Measurements from ENCODE around the gene SCN5A.
A peak's percentile ranks its signal among the peaks of the same experiment; 100 is the strongest.

SCN5A gene

DNA sequence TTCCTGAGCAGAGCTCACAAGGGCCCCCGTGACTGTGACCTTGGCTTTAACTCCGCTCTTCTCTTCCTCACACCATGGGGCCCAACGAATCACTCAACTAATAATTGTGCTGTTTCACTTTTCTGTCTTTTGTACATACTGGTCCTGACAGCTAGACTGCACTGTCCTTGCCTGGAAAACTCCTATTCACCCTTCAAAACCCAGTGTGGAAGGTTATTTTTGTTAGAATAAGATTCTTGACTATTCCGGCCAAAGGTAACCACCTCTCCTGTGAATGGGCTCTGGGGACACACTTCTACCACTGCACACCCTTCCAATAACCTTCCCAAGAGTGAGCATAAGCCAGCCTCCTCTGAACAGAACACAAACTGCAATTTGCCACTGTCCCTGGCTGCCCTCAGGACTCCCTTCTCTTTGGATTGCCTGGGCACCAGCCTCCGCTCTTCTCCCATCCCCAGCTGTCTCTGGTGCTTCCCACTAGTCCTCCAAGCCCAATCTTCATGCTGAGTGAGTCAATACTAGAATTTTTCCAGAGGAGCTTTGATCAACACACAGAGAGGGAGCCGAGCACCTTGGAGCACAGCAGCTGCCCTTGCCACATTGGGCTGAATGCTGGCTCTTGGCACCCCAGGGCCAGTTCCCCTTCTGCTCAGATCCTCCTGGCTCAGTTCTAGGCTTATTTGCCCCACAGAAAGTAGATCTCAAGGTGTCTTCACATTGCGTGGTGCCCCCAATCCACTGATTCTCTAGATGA is 2.1 kb downstream of the SCN5A start:
- CTCF ChIA-PET, result interaction anchor here (0.6 to 4.3 kb wide), 18 partner anchors 8 to 383 kb away, joined by 3 to 38 read pairs (median 4); no protein-coding TSS in a partner anchor

DNA sequence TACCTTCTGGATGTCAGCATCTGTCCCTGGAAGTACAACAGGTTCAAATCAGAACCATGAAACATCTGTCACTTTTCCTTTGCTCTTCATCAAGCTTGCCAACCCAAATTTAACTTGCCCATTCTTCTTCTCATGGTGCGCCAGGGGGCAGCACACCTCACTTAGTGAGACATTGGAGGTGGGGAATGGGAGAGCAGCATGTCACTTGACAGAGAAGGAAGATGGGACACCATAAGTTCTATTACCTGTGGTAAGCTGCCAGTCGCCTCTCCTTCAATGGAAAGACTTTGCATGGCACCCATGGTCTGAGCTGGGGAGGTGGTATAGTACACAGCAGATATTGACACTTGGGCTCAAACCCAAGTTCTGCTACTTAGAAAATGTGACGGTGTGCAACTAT is 2.9 kb downstream of the SCN5A start:
- no peak overlapping the region for H3K4me3 ChIP-seq (ENCODE audit: control insufficient read depth in 1 of 7, extremely low read depth in 1 of 7, insufficient read depth in 4 of 7, low read depth in 2 of 7, low read length in 6 of 7)
- H3K27me3 ChIP-seq (replicated peaks in 2 of 5; ENCODE audit: control insufficient read depth in 4 of 5, insufficient read depth in 5 of 5, low read length in 4 of 5), result peaks cover 4 to 43% (median 31%) of the 10 kb centered on the region in 5 experiments
- no peaks in the 10 kb centered on the region for H3K36me3 ChIP-seq (ENCODE audit: control insufficient read depth in 4 of 4, insufficient read depth in 4 of 4, low read length in 3 of 4)
- H3K4me1 ChIP-seq (ENCODE audit: control extremely low read depth in 1 of 4, control insufficient read depth in 4 of 4, insufficient read depth in 4 of 4, low read length in 3 of 4), result peaks cover 0 to 19% (median 16%) of the 10 kb centered on the region in 4 experiments
- H3K27ac ChIP-seq (ENCODE audit: insufficient read depth in 1 of 2, low read depth in 1 of 2, low read length in 2 of 2, poor library complexity in 1 of 2, severe bottlenecking in 2 of 2), result no peak overlapping the region
- DNase-seq, result peak; percentile 59 to 77 (median 72)
- CTCF ChIA-PET, result interaction anchor here (0.6 to 4.3 kb wide), 18 partner anchors 9 to 384 kb away, joined by 3 to 38 read pairs (median 4); no protein-coding TSS in a partner anchor
- H3K9me3 ChIP-seq (ENCODE audit: control extremely low read depth in 1 of 5, control insufficient read depth in 4 of 5, insufficient read depth in 2 of 5, low read depth in 1 of 5, low read length in 4 of 5), result no peaks in the 10 kb centered on the region
- 90% methylated on average over 2 of the region's 3 CpGs for WGBS (ENCODE audit: insufficient coverage)
- POLR2A ChIA-PET, result no interaction called here

More for the DNA sequence above, 2.1 kb downstream of the SCN5A start:
- POLR2A ChIA-PET, result no interaction called here
- Histone ChIP-seq H3K4me1 (ENCODE audit: control extremely low read depth in 1 of 4, control insufficient read depth in 4 of 4, insufficient read depth in 4 of 4, low read length in 3 of 4) (peaks cover 0 to 19% (median 16%) of the 10 kb centered on the region in 4 experiments), H3K36me3 (ENCODE audit: control insufficient read depth in 4 of 4, insufficient read depth in 4 of 4, low read length in 3 of 4) (no peaks in the 10 kb centered on the region), H3K9me3 (ENCODE audit: control extremely low read depth in 1 of 5, control insufficient read depth in 4 of 5, insufficient read depth in 2 of 5, low read depth in 1 of 5, low read length in 4 of 5) (no peaks in the 10 kb centered on the region), H3K27me3 (replicated peaks in 2 of 5; ENCODE audit: control insufficient read depth in 4 of 5, insufficient read depth in 5 of 5, low read length in 4 of 5) (peaks cover 4 to 44% (median 32%) of the 10 kb centered on the region in 5 experiments), H3K27ac (ENCODE audit: insufficient read depth in 1 of 2, low read depth in 1 of 2, low read length in 2 of 2, poor library complexity in 1 of 2, severe bottlenecking in 2 of 2) (no peak overlapping the region), H3K4me3 (ENCODE audit: control insufficient read depth in 1 of 7, extremely low read depth in 1 of 7, insufficient read depth in 4 of 7, low read depth in 2 of 7, low read length in 6 of 7) (no peak overlapping the region)
- DNase-seq, result no peak
- 94% methylated on average over 3 of the region's 7 CpGs for WGBS (ENCODE audit: insufficient coverage)

DNA sequence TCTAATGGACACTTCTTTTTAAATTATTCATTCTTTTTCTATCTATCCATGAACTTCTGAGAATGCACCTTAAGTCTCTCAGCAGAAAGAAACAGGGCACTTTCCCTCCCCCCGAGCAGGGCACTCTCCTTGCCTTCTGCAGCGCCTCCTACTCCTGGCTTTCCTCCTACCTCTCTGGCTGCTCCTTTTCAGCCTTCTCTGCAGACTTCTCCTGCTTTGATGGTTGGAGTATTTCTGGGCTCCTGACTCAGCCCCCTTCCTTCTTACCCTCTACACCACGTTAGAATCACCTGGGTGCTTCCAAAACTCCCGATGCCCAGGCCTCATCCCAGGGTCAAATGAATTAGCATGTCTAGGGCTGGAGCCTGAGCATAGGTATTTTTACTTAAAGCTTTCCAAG is 3.4 kb downstream of the SCN5A start:
- POLR2A ChIA-PET, result no interaction called here
- CTCF ChIA-PET, result interaction anchor here (0.6 to 4.3 kb wide), 13 partner anchors 10 to 384 kb away, joined by 3 to 38 read pairs (median 6); no protein-coding TSS in a partner anchor

DNA sequence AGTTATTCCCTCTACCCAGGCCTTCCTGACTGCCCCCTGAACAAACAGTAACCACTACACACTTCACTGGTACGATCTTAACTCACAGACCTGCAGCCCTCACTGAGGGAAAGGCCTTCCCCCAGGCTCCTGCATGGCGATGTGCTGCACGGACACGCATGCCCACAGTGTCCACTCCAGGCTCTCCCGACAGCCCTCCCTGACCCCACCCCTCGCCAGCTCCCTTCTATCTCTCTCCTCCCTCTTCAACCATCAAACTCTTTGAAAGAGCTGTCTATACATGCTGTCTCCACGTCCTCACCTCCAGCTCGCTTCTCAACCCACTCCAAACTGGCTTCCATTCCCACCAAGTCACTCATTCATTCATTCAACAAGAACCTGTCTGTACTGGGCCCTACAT is 3.9 kb downstream of the SCN5A start:
- DNase-seq, result no peak
- CTCF ChIA-PET, result interaction anchor here (0.8 to 4.3 kb wide), 6 partner anchors 10 to 354 kb away, joined by 3 to 38 read pairs (median 6); no protein-coding TSS in a partner anchor
- Histone ChIP-seq H3K27me3 (replicated peaks in 2 of 5; ENCODE audit: control insufficient read depth in 4 of 5, insufficient read depth in 5 of 5, low read length in 4 of 5) (peaks cover 4 to 37% (median 26%) of the 10 kb centered on the region in 5 experiments), H3K4me3 (ENCODE audit: control insufficient read depth in 1 of 7, extremely low read depth in 1 of 7, insufficient read depth in 4 of 7, low read depth in 2 of 7, low read length in 6 of 7) (no peak overlapping the region), H3K27ac (ENCODE audit: insufficient read depth in 1 of 2, low read depth in 1 of 2, low read length in 2 of 2, poor library complexity in 1 of 2, severe bottlenecking in 2 of 2) (no peak overlapping the region), H3K4me1 (ENCODE audit: control extremely low read depth in 1 of 4, control insufficient read depth in 4 of 4, insufficient read depth in 4 of 4, low read length in 3 of 4) (peaks cover 0 to 15% (median 13%) of the 10 kb centered on the region in 4 experiments), H3K9me3 (ENCODE audit: control extremely low read depth in 1 of 5, control insufficient read depth in 4 of 5, insufficient read depth in 2 of 5, low read depth in 1 of 5, low read length in 4 of 5) (no peaks in the 10 kb centered on the region), H3K36me3 (ENCODE audit: control insufficient read depth in 4 of 4, insufficient read depth in 4 of 4, low read length in 3 of 4) (no peaks in the 10 kb centered on the region)
- WGBS (ENCODE audit: insufficient coverage), result 100% methylated on average over 5 of the region's 8 CpGs
- POLR2A ChIA-PET, result no interaction called here

More for the DNA sequence above, 3.4 kb downstream of the SCN5A start:
- peaks cover 4 to 41% (median 29%) of the 10 kb centered on the region in 5 experiments for H3K27me3 ChIP-seq (replicated peaks in 2 of 5; ENCODE audit: control insufficient read depth in 4 of 5, insufficient read depth in 5 of 5, low read length in 4 of 5)
- H3K27ac ChIP-seq (ENCODE audit: insufficient read depth in 1 of 2, low read depth in 1 of 2, low read length in 2 of 2, poor library complexity in 1 of 2, severe bottlenecking in 2 of 2), result no peak overlapping the region
- H3K36me3 ChIP-seq (ENCODE audit: control insufficient read depth in 4 of 4, insufficient read depth in 4 of 4, low read length in 3 of 4), result no peaks in the 10 kb centered on the region
- no peak for DNase-seq
- no peaks in the 10 kb centered on the region for H3K9me3 ChIP-seq (ENCODE audit: control extremely low read depth in 1 of 5, control insufficient read depth in 4 of 5, insufficient read depth in 2 of 5, low read depth in 1 of 5, low read length in 4 of 5)
- H3K4me3 ChIP-seq (ENCODE audit: control insufficient read depth in 1 of 7, extremely low read depth in 1 of 7, insufficient read depth in 4 of 7, low read depth in 2 of 7, low read length in 6 of 7), result no peak overlapping the region
- H3K4me1 ChIP-seq (ENCODE audit: control extremely low read depth in 1 of 4, control insufficient read depth in 4 of 4, insufficient read depth in 4 of 4, low read length in 3 of 4), result peaks cover 0 to 18% (median 14%) of the 10 kb centered on the region in 4 experiments
- WGBS (ENCODE audit: insufficient coverage), result 98% methylated on average over 4 of the region's 4 CpGs

DNA sequence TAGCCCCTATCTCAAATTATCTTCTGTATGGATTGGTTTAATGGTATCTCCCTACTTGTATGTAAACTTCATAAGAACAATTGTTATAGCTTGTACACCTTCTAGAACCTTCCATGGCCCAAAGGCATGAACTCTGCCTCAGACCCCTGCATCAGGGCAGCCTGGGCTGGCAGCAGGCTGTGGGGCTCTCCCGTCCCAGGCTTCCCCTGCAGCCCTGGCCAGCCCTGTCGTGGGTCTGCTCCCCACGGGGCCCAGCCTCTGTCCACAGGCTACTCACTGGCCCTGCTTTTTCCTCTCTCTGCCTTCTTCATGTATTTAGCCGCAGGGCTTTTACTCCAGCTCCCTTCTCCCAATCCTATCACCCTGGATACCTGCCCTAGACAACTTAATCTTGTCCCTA is 4.4 kb downstream of the SCN5A start:
- Histone ChIP-seq H3K27ac (ENCODE audit: insufficient read depth in 1 of 2, low read depth in 1 of 2, low read length in 2 of 2, poor library complexity in 1 of 2, severe bottlenecking in 2 of 2) (no peak overlapping the region), H3K9me3 (ENCODE audit: control extremely low read depth in 1 of 5, control insufficient read depth in 4 of 5, insufficient read depth in 2 of 5, low read depth in 1 of 5, low read length in 4 of 5) (no peaks in the 10 kb centered on the region), H3K27me3 (replicated peaks in 2 of 5; ENCODE audit: control insufficient read depth in 4 of 5, insufficient read depth in 5 of 5, low read length in 4 of 5) (peaks cover 2 to 32% (median 23%) of the 10 kb centered on the region in 5 experiments), H3K36me3 (ENCODE audit: control insufficient read depth in 4 of 4, insufficient read depth in 4 of 4, low read length in 3 of 4) (no peaks in the 10 kb centered on the region), H3K4me1 (ENCODE audit: control extremely low read depth in 1 of 4, control insufficient read depth in 4 of 4, insufficient read depth in 4 of 4, low read length in 3 of 4) (peaks cover 0 to 14% (median 11%) of the 10 kb centered on the region in 4 experiments), H3K4me3 (ENCODE audit: control insufficient read depth in 1 of 7, extremely low read depth in 1 of 7, insufficient read depth in 4 of 7, low read depth in 2 of 7, low read length in 6 of 7) (no peak overlapping the region)
- ChIA-PET POLR2A (no interaction called here), CTCF (interaction anchor here (0.8 to 4.3 kb wide), 5 partner anchors 11 to 355 kb away, joined by 3 to 38 read pairs (median 7); no protein-coding TSS in a partner anchor)
- no peak for DNase-seq
- whole genome bisulfite sequencing (ENCODE audit: insufficient coverage), result 85% methylated on average over 4 of the region's 4 CpGs

DNA sequence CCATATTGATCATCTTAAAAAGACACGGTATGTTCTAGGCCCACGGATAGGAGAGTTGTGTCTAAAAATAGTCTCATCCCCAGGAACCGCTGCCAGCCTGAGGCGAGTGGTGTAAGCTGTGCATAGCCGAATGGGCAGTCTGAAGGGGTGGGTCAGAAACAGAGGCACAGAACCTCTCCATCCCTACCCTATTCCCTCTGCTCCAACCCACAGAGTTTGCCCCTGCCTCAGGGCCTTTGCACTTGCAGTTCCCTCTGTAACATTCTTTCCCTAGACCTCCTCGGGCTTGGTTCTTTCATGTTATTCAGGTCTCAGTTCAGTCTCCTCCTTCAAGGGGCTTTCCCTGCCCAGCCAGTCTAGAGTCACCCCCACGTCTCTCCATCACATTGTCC is 4.8 kb downstream of the SCN5A start:
- Histone ChIP-seq H3K4me3 (ENCODE audit: control insufficient read depth in 1 of 7, extremely low read depth in 1 of 7, insufficient read depth in 4 of 7, low read depth in 2 of 7, low read length in 6 of 7) (no peak overlapping the region), H3K27ac (ENCODE audit: insufficient read depth in 1 of 2, low read depth in 1 of 2, low read length in 2 of 2, poor library complexity in 1 of 2, severe bottlenecking in 2 of 2) (no peak overlapping the region), H3K36me3 (ENCODE audit: control insufficient read depth in 4 of 4, insufficient read depth in 4 of 4, low read length in 3 of 4) (no peaks in the 10 kb centered on the region), H3K27me3 (replicated peaks in 2 of 5; ENCODE audit: control insufficient read depth in 4 of 5, insufficient read depth in 5 of 5, low read length in 4 of 5) (peaks cover 0 to 27% (median 21%) of the 10 kb centered on the region in 5 experiments), H3K4me1 (ENCODE audit: control extremely low read depth in 1 of 4, control insufficient read depth in 4 of 4, insufficient read depth in 4 of 4, low read length in 3 of 4) (peaks cover 0 to 10% (median 7%) of the 10 kb centered on the region in 4 experiments), H3K9me3 (ENCODE audit: control extremely low read depth in 1 of 5, control insufficient read depth in 4 of 5, insufficient read depth in 2 of 5, low read depth in 1 of 5, low read length in 4 of 5) (no peaks in the 10 kb centered on the region)
- 97% methylated on average over 4 of the region's 7 CpGs for WGBS (ENCODE audit: insufficient coverage)
- POLR2A ChIA-PET, result no interaction called here
- DNase-seq, result no peak
- CTCF ChIA-PET, result interaction anchor here (0.8 to 1.7 kb wide), 3 partner anchors 9 to 355 kb away, joined by 3 read pairs; no protein-coding TSS in a partner anchor

Data from common myeloid progenitor, CD34-positive (primary cell).